Spleen (tissue), 11 donors: ENCODE measurements around the gene DNAH11. TPM values are rescaled to one million over a fixed set of nuclear protein-coding genes. Genes with fewer than 3 reads are reported as not detected.

Experiments used
- DNase-seq: peaks from one replicate; pipeline ENCODE4 v3.0.0-alpha.2; 2020
- H3K27ac ChIP-seq, 8 donors: fragments of 200-600 bp; sonication (generic) in 7 of 8; 1 replicate in 4 of 8; 2 replicates in 4 of 8; pipeline versions ENCODE4 v1.5.0 to v1.8.0; 2016 to 2021; ENCODE audit warnings: inconsistent platforms in 4 of 8, mild to moderate bottlenecking in 4 of 8, moderate library complexity in 1 of 8
- H3K27me3 ChIP-seq, 7 donors: fragments of 200-600 bp; sonication (generic) in 6 of 7; replicated peaks in 1 of 7; 1 replicate in 4 of 7; 2 replicates in 3 of 7; pipeline versions ENCODE4 v1.5.0 to v1.8.0; 2016 to 2021; ENCODE audit warnings: inconsistent platforms in 3 of 7, mild to moderate bottlenecking in 1 of 7
- H3K36me3 ChIP-seq, 6 donors: fragments of 200-600 bp; sonication (generic) in 5 of 6; 1 replicate in 4 of 6; 2 replicates in 2 of 6; pipeline versions ENCODE4 v1.5.0 to v1.8.0; 2016 to 2021; ENCODE audit warnings: inconsistent platforms in 2 of 6
- H3K4me1 ChIP-seq, 6 donors: fragments of 200-600 bp; sonication (generic) in 5 of 6; 1 replicate in 3 of 6; 2 replicates in 3 of 6; pipeline versions ENCODE4 v1.5.0 to v1.8.0; 2016 to 2021; ENCODE audit warnings: inconsistent platforms in 3 of 6
- H3K4me3 ChIP-seq, 8 donors: fragments of 200-600 bp; sonication (generic) in 7 of 8; 1 replicate in 4 of 8; 2 replicates in 4 of 8; pipeline versions ENCODE4 v1.5.0 to v1.8.0; 2016 to 2021; ENCODE audit warnings: inconsistent platforms in 4 of 8, mild to moderate bottlenecking in 4 of 8, moderate library complexity in 2 of 8
- H3K9me3 ChIP-seq, 8 donors: fragments of 200-600 bp; sonication (generic) in 7 of 8; 1 replicate in 4 of 8; 2 replicates in 4 of 8; pipeline versions ENCODE4 v1.5.0 to v1.8.0; 2016 to 2021; ENCODE audit warnings: inconsistent platforms in 4 of 8
- POLR2A ChIP-seq, 3 donors: fragments of 450-650 bp; IDR thresholded peaks; one replicate each; pipeline ENCODE4 v1.5.1; 2017; ENCODE audit warnings: antibody characterized with exemption in 3 of 3, mild to moderate bottlenecking in 1 of 3
- POLR2AphosphoS5 ChIP-seq, 3 donors: sonication (generic); formaldehyde crosslinking; IDR thresholded peaks; one replicate each; pipeline ENCODE4 v1.5.1; 2017; ENCODE audit warnings: antibody characterized with exemption in 3 of 3
- WGBS, 5 donors: extraction: QIAGEN DNeasy Blood & Tissue Kit in 3 of 5; methylation state at CpG; one replicate each; pipeline versions ENCODE4 v1.1.5 to v1.1.7; 2013 to 2018; 5-methylcytosine and 5-hydroxymethylcytosine counted together
- intact Hi-C: fragments of 100-400 bp; cut with DNase I; formaldehyde crosslinking; loops from one replicate; pipeline ENCODE4 v1.15.0; 2023; ENCODE audit warnings: low total_unique reads
- polyA plus RNA-seq, 3 donors: library from polyadenylated mRNA; stranded (reverse); fragments of 200-250 nt; gene quantifications; one replicate each; pipeline ENCODE4 v1.2.1, GENCODE V29; 2013
- total RNA-seq, 7 donors: library from RNA; depleted of rRNA in 3 of 7; stranded (reverse); fragments of >200 nt in 3 of 7; fragmentation: NEBNext Ultra II Directional in 4 of 7; extraction: Animal tissue kit (Norgen Biotek cat#: 25700) in 4 of 7; gene quantifications; one replicate each; pipeline versions ENCODE4 v1.1.0 to v1.2.1, GENCODE V29; 2016 to 2021
- TF ChIP-seq, protein P1 (sequence below), 11 experiments: fragments of 200-600 bp in 7 of 11; fragments of 450-650 bp in 4 of 11; sonication (generic) in 4 of 11; IDR thresholded peaks in 8 of 11; conservative IDR thresholded peaks in 3 of 11; 1 replicate in 7 of 11; 2 replicates in 4 of 11; pipeline versions ENCODE4 v1.4.0 to v1.8.0; 2016 to 2021; ENCODE audit warnings: antibody characterized with exemption in 11 of 11, inconsistent platforms in 4 of 11, mild to moderate bottlenecking in 1 of 11
- donor health status: healthy with polysubstance abuse.
- donor health status: DM: no; HTN: no; CAD: no; lungs with moderate emphysema.
- donor health status: DM: no; HTN: no; CAD: no.
- donor health status: Bipolar disorder and iron deficiency.
- donor health status: healthy.
- donor health status: DM: no; HTN: no; CAD: no.
- donor health status: DM: yes; HTN: yes; CAD: no.

Gene DNAH11
- total and polyA plus RNA-seq, 10 donors, result 0.28 to 2.1 (median 0.88) TPM

DNA sequence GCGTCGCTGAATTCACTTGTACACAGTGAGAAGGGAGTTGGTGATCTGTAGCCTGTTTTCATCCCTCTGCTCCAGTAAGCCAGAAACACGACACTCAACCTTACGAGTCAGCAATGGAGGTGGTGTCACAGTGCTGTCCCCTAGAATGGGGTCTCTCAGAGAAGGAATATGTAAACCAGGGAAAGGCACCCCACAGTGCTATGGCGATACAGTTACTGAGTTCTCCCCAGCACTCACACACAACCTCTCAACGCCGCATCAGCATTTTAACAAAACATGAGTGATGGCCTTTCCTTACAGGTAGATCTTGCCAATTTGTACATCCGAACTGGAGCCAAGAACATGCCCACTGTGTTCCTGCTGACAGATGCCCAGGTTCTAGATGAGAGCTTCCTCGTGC, 206.5 kb downstream of the DNAH11 start:
- Histone ChIP-seq H3K4me1 (no peaks in the 10 kb centered on the region), H3K27me3 (no peaks in the 10 kb centered on the region), H3K4me3 (no peak overlapping the region), H3K9me3 (no peaks in the 10 kb centered on the region), H3K36me3 (no peaks in the 10 kb centered on the region), H3K27ac (no peak overlapping the region)
- 88 to 93% (median 89%) methylated on average over 9 of the region's 9 CpGs for WGBS, 5 donors
- TF ChIP-seq, protein P1, sequence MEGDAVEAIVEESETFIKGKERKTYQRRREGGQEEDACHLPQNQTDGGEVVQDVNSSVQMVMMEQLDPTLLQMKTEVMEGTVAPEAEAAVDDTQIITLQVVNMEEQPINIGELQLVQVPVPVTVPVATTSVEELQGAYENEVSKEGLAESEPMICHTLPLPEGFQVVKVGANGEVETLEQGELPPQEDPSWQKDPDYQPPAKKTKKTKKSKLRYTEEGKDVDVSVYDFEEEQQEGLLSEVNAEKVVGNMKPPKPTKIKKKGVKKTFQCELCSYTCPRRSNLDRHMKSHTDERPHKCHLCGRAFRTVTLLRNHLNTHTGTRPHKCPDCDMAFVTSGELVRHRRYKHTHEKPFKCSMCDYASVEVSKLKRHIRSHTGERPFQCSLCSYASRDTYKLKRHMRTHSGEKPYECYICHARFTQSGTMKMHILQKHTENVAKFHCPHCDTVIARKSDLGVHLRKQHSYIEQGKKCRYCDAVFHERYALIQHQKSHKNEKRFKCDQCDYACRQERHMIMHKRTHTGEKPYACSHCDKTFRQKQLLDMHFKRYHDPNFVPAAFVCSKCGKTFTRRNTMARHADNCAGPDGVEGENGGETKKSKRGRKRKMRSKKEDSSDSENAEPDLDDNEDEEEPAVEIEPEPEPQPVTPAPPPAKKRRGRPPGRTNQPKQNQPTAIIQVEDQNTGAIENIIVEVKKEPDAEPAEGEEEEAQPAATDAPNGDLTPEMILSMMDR (IDR thresholded peaks at IDR 0.05 in 8 of 11, conservative IDR thresholded peaks at IDR 0.05 in 3 of 11), result no peak
- TF ChIP-seq POLR2A (IDR thresholded peaks at IDR 0.05) (no peak), POLR2AphosphoS5 (IDR thresholded peaks at IDR 0.05) (no peak)
- no peak for DNase-seq
- intact Hi-C loops, result no loop called here

DNA sequence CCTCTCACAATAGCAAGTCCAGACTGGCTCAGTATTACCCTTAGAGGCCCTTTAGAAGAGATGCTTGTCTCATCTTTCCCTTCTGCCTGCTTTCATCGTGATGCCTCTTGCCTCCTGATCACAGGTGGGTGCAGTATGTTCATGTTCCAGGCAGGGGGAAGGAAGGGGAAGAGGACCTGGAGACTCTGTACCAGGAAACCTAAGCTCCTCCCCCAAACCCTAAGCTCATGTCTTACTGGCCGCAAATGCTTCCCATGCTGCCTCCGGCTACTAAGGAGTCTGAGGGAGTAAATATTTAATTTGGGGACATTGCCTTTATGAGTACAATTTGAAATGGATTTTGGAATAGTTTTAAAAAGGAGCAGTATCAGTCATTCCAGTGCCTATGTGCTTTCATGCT, 210.2 kb downstream of the DNAH11 start:
- H3K27ac ChIP-seq, result no peak overlapping the region
- H3K4me3 ChIP-seq, result no peak overlapping the region
- intact Hi-C loops, result no loop called here
- no peaks in the 10 kb centered on the region for H3K4me1 ChIP-seq
- no peaks in the 10 kb centered on the region for H3K9me3 ChIP-seq
- TF ChIP-seq, protein P1 (IDR thresholded peaks at IDR 0.05 in 8 of 11, conservative IDR thresholded peaks at IDR 0.05 in 3 of 11), result no peak
- TF ChIP-seq POLR2A (IDR thresholded peaks at IDR 0.05), result no peak
- TF ChIP-seq POLR2AphosphoS5 (IDR thresholded peaks at IDR 0.05), result no peak
- H3K27me3 ChIP-seq, result peaks cover 0 to 5% (median 0%) of the 10 kb centered on the region in 7 donors
- no peaks in the 10 kb centered on the region for H3K36me3 ChIP-seq
- no peak for DNase-seq
- WGBS, 5 donors, result 80 to 88% (median 82%) methylated on average over 3 of the region's 3 CpGs

DNA sequence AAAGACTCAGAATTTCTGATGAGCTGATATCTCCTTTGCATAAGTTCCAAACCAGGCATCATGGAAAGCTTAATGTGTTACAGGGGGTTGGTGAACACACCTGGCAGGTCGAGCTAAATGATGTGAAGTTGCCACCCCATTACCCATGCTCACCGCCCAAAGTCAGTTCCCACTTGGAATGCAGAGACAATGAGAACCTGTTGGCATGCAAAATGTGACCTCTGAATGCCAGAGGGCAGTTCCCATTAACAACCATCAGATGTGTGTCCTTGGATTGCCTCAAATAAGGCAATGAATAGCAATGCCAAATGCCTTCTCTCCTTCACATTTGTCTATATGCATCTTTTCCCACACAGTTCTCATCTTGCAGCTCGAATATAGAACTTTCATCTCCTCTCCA, 212.1 kb downstream of the DNAH11 start:
- no peaks in the 10 kb centered on the region for H3K9me3 ChIP-seq
- H3K27me3 ChIP-seq, result peaks cover 0 to 5% (median 0%) of the 10 kb centered on the region in 7 donors
- no peak overlapping the region for H3K4me3 ChIP-seq
- no peak for TF ChIP-seq POLR2AphosphoS5 (IDR thresholded peaks at IDR 0.05)
- TF ChIP-seq, protein P1 (IDR thresholded peaks at IDR 0.05 in 8 of 11, conservative IDR thresholded peaks at IDR 0.05 in 3 of 11), result no peak
- TF ChIP-seq POLR2A (IDR thresholded peaks at IDR 0.05), result no peak
- 66 to 79% (median 75%) methylated on average over 3 of the region's 3 CpGs for WGBS, 5 donors
- intact Hi-C loops, result no loop called here
- no peaks in the 10 kb centered on the region for H3K4me1 ChIP-seq
- H3K36me3 ChIP-seq, result no peaks in the 10 kb centered on the region
- DNase-seq, result no peak
- no peak overlapping the region for H3K27ac ChIP-seq

DNA sequence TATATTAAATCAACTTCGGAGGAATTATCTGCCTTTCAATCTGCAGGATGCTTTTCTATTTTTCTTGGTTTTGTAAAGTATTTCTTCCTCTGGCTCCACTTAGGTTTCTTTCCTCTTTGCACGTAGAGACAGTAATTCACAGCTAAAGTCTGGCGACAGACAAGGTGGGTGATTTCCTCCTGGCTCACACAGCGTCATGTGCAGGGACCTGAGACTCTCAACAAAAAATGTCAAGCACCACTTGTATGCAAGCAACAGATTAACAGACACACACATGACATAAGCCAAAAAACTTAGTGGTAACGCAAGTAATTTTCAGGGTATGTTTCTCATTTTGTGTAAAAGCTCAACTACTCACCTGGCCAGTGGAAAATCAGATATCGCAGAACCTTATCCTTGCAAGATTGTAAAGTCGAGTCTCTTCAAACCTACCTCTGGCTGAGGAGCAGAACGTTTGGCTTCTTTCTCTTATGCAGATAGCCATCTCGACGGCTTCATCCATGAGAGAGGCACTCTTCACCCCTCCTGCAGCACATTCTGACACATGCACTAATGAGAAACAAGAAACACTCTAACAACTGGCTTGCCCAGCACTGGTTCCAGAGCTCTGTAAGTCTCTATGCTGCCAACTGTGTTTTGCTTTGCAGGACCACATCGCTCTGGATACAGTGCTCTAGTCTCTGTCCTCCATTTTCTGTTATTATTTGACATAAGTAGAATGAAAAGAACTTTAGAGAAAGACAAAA, 214.9 kb downstream of the DNAH11 start:
- 62 to 70% (median 63%) methylated on average over 11 of the region's 11 CpGs for WGBS, 5 donors
- Histone ChIP-seq H3K27ac (no peak overlapping the region), H3K9me3 (no peaks in the 10 kb centered on the region), H3K4me1 (no peaks in the 10 kb centered on the region), H3K36me3 (no peaks in the 10 kb centered on the region), H3K27me3 (peaks cover 0 to 5% (median 0%) of the 10 kb centered on the region in 7 donors), H3K4me3 (no peak overlapping the region)
- intact Hi-C loops, result no loop called here
- TF ChIP-seq, protein P1 (IDR thresholded peaks at IDR 0.05 in 8 of 11, conservative IDR thresholded peaks at IDR 0.05 in 3 of 11), result no peak
- TF ChIP-seq POLR2A (IDR thresholded peaks at IDR 0.05) (no peak), POLR2AphosphoS5 (IDR thresholded peaks at IDR 0.05) (no peak)
- no peak for DNase-seq
